ENCODE measurements around the gene FBXL20.

Gene FBXL20

DNA sequence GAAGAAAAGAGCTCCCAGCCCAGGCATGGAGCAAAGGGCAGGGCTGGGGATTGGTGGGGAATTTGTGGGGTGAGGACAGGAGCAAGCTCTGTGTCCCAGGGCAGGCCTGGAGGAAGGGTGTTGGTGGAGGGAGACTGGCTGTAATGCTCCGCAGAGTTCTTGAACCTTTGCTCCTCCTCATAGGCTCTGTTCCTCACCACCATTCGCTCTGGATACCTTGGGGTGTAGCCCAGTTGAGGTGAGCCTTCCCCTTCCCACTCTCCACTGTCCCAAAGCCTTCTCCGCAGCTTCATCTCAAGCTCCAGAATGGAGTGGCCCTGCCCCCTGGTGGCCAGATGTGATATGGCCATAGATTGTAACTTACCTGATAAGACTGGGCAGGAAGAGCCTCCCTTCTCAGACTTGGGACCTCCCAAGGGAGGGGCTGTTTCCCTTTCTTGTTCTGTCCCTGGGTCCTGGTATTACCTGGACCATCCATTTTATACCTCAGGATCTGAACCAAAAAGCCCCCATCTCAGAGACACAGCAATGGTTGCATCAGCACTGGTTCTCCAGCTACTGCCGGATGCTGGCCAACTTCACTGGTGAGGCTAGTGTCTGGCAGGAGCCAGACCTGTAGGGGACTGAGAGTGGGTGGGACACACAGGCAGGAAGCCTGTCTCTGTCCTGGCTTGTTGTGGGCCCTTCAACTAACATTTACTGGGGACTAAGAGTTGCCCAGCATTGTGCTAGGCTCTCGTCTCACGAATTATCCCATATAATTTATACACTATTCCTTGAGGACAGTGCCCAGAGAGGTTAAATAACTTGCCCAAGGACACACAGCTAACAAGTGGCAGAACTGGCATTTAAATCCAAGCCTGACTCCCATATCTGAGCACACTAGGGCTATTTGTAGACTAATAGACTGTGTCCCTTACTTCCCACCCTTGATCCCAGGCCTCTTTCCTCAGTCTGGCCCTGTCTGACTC lies 156.5 kb downstream of the FBXL20 start:
- DNase-seq = peak; percentile 87

DNA sequence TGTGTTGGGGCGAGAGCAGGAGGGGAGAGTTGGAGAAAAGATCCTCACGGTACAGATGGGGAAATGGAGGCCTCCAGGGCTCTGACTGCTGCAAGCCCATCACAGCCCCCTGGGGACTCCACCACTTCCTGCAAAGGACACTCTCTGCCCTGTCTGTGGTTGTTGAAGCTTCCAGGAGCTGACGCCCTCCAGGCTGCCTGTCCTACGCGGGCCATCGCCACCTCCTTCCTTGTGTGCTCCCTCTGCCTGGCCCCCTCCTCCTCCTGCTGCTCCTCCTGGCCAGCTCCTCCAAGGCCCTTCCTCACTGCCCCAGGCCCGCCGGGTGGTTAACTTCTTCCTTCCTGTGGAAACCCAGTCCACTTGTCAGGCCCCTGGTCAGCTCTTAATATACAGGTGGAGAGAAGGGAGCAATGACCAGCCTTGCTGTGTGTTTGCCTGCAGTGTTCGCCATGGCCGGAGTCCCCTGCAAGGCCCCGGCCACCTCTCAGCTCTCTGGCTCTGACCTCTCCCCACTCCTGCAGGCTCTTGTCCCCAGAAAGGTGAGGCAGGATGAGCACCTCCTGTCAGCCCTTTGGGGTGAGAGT lies 157.3 kb downstream of the FBXL20 start:
- no peak for DNase-seq

DNA sequence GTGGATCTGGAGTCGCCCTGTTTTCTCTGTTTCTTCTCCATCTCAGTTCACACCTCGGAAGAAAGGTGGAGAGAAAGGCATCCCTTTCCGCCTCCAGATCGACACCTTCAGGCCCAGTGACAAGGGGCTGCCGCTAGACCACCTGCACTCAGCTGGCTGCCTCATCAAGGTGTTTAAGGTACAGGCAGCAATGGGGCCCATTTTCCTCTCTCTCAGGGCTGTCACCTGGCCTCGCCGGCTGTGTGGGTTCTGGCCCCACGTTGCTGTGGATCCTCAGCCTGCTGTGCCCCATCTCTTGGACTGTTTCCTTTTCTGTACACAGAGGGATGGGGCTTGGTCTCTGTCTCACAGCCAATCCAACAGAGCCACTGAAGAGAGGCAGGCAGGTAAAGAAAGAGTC lies 158.3 kb downstream of the FBXL20 start:
- no peak for DNase-seq

DNA sequence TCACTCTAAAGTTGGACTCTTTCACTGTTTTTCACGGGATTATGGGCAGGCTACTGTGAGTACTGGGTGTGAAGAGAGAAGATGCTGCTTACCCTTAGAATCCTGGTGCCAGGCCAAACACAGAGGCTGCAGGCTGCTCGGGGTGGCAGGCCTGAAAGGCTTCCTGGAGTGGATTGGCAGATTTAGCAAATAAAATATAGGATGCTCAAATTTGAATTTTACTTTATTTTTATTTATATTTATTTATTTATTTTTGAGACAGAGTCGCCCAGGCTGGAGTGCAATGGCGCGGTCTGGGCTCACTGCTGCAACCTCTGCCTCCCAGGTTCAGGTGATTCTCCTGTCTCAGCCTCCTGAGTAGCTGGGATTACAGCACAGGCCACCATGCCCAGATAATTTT lies 160.8 kb downstream of the FBXL20 start:
- no peak for DNase-seq

DNA sequence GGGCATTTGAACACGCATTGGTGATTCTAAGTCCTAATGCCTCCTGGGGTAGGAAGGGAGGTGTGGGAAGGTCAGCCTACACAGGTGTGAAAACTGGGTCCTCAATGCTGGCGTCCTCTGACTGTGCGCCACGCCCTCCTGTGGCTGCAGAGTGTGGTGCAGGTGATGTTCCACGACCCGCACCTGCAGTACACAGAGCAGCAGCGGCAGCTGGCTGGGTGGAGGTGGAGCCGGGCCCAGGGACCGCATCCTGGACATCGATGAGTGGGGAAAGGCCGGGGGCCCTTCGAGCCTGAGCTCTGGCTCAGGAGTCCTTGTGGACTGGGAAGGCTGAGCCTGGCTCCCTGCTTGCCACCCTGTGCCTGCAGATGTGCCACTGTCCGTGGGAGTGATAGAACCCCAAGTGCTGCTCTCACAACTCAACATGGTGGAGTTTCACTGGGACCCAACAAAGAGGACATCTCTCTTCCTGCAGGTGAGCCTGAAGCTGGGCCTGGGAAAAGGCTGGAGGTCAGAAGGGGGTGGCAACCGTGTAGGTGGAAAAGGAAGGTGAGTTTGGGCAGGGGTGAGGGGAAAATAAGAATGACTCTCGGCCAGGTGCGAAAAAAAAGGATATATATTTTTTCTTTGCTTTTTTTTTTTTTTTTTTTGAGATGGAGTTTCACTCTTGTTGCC lies 161.6 kb downstream of the FBXL20 start:
- peak; percentile 72 for DNase-seq

DNA sequence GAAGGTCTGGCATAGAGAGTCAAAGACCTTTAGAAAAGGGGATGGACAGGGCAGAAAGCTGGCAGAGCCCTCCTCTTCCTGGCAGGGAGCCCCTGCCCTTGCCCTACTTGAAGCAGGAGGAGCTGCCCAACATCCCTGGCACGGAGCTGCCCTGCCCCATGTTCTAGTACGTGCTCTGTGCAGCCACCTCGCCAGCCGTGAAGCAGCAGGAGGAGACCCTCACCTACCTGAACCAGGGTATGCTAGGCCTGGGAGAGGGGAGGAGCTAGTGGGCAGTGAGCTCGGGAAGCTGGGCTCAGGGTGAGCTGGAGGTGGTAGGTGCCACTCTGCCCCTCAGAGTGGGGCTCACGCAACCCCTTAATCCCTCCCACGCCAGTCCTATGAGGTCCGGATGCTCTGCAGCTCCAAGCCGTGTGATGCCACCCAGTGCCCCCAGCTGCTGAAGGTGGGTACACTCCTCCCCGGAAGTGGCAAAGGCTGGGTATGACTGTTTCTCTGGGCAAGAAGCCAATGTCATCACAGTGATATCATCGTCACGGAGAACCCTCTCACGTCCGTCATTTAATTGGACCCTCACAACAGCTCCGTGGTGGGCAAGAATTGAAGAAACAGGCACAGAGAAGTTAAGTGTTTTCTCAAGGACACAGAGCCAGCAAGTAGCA lies 163.0 kb downstream of the FBXL20 start:
- peak; percentile 77 for DNase-seq

DNA sequence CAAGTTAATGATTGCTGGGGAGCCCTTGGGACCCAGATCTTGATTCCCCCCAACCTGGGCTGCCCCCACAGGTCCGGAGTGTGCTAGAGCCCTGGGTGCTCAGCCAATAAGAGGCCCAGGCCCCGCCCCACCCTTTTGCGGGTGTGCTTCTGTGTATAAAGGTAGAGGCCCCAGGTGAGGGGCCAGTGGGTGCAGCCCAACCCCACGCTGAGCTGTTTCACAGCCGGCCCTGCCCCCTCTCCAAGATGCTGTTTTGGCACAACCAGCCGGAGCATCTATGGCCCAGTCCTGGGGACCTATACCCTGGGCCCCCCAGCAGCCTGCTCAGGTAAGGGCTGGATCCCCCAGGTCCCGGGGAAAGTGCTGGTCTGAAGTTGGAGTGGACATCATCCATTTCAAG lies 163.8 kb downstream of the FBXL20 start:
- DNase-seq = no peak

DNA sequence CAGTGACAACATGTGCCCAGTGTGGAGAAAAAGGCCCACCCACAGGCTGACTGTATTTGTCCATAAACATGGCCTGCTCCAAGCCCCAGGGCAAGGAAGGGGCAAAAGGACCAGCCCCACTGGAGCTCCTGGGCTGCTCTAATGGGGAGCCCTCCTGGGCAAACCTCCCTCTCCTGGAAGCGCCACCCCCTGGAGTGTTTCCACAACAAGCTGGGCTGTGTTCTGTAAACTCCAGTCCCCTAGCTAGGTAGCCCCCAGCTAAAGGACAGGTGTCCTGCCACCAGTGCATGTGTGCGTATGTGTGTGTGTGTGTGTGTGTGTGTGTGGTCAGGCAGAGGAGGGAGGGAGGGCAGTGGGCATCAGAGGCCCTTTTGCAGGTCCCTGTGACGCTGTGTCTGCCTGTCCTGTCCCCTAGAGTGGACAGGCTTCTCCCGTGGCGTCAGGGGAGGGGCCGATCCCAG lies 164.4 kb downstream of the FBXL20 start:
- DNase-seq = no peak

DNA sequence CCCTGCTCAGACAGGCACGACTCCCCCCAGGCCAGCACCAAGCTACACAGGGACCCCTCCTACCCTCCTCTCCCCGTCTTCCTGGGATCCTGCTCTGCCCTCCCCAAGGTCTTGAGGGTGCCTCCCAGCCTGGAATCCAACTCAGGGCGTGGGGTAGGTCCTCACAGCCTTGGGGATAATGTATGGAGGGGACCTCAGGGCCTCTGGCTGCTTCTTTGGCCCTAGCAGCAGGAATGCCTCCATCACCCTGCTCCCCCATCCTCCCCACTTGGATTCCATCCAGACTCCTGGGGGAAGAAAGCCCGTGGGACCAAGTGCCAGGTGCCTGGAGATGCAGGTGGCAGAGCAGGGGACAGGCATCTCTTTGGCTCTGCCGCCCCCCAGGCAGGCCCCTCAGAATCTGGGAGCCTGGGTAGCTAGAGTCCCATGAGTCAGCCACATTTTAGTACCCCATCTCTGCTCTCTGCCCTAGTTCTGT lies 164.9 kb downstream of the FBXL20 start:
- no peak for DNase-seq

DNA sequence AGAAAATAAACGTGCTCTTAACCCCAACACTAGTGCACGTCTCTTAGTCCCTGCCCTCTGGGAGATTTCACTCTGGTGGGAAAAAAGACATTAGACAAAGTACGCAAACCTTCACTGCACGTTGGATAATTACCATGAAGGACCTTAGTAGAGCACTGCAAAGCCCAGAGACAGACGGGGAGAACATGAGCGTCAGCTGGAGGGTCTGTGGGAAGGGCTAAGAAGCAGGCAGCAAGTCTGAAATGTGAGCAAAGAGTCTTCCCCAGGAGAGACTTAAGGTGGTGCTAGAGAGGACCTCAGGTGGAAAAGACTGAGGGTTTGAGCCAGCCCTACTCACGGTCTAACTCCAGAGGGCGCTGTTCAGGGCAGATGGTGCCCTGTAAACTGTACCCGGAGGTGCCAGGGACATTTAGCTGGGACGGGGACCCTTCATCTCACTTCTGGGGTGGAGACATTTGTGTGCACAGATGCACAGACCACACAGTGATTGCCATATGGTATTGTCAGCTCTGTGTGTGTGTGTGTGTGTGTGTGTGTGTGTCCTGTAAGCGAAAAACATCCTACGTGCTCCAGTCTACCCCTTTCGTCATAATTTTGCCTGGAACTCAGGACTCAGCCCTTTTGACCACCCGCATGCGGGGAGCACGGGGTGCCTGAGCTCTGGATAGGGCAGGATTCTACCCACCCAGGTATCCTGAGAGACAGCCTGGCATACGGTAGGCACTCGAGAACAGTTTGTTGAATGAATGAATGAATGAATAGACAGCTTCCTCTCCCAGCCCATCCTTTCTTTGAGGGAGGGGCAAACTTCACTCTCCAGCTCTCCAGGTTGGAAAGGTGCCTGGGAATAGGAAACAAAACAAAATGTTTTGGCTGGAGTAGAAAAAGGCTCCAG lies 165.6 kb downstream of the FBXL20 start:
- DNase-seq = peak; percentile 38

DNA sequence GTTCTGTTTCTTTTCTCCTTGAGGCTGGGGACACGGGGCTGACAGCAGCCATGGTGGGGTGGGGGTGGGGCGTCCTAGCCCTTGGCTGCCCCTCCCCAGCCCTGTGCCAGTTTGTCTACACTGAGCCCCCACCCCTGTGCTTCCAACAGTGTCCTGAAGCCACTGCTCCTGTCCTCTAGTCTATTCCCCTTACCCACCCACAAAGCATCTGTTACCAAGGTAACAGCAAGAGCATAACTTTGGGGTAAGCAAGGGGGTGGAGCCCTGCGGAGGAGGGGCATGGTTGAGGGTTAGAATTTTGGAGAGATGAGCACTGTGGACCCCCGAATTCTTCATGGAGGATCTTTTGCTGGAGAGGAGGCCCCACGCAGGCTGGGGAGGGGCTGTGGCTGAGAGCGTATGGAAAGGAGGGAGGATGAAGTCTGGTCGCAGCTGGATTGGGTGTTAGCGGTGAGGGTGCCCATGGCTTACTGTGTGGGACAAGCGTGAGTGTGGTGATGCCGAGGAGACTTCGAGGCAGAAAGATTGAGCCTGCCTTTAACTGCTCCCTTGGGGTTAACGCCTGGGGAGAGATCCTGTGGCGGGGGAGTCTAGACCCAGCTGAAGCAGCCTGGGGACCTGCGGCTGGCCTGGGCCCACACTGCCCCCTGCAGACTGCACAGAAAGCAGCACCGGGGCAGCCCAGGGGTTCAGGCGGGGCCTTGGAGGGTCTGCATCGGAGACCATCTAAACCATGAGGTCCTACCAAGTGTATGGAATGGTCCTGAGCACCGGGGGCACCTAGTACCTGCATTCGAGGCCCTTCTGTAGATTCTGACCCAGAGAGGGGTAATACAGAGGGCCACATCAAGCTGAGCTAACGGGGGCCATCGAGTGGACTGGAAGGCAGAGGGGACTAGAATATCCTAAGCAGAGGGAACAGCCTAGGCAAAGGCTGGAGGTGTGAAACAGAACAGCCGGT lies 169.6 kb downstream of the FBXL20 start:
- peak; percentile 53 for DNase-seq

DNA sequence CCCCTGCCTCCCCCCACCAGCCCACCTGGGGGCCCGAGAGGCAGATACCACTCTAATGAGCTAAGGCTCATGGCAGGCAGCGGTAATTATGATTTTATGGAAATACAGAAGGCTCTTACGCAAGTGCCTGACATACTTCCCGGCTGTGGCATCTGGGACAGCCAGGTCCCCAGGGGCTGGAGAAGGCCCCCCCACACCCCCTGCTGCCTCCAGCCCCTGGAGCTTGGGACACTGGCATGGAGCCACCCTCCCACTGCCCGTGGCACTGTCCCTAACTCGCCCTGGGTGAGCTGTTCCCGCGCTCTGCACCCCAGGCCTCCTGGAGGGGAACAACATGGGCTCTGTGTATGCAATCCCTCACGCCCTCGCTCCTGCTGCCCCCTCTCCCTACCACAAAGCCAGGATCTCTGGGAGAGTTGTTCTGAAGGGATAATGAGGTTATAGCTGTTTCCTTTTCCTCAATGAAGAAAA lies 170.3 kb downstream of the FBXL20 start:
- DNase-seq = no peak

DNA sequence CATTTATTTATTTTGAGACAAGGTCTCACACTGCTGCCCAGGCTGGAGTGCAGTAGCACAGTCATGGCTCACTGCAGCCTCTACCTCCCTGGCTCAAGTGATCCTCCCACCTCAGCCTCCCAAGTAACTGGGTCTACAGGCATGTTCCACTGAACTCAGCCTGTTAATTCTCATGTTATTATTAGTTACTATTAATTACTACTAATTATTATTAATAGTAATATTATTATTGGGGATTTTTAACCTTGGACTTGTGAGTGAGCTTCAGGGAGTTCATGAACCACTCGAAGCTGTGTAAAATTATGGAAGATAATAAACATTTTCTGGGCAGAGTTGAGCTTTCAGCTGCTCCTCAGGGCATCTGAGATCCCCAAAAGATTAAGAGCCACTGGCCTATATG lies 171.1 kb downstream of the FBXL20 start:
- no peak for DNase-seq

DNA sequence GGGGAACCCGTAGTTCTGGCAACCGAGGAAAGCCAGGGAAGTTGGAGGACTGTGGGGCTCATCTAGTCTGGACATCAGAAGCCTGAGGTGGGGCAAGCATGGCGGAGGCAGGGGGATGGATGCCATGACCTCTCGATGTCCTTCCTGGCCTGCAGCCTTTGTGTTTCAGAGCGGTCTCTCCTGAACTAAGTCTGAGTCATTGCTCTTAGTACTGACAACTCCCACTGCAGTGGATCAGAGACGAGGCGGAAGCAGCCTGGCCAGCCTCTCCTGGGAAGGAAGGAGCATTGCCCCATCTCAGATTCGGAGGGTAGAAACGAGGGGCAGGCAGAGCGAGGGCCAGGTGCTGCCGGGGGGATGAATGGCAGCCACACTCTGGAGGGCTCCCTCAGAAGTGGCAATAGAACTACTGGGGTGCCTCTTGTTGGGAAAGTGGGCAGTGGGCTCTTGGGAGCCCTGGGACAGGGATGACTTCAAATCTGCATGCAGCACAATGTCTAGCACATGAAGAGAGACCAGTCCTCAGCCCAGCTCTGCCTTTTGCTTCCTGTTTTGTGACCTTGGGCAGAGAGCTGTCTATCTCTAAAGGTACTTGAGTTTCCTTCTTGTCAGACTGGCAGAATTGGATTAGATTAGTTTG lies 172.0 kb downstream of the FBXL20 start:
- no peak for DNase-seq

DNA sequence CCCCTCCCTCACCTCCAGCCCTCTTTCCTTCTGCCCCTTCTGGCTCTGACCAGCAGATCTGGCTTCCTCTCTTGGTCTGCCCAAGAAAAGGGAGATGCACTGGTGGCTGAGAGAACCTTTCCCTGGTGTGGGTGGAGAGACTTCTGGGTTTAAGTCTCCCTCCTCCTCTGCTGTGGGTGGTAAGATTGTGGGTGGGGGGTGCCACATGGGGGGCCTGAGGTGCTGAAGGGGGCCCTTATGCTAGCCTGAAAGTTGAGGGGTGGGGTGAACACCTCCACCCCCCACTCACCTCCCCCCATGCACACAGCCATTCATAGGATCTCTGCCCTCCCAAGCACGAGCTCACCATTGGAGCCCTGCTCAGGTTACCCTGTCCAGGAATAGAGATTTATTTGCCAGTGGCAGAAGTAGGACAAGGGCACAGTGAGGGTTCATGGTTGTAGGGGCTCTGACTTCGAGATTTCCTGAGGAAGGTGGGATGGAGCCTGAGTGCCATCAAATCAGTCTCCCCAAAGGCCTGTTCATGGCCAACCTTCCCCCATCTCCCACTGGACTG lies 174.0 kb downstream of the FBXL20 start:
- no peak for DNase-seq

DNA sequence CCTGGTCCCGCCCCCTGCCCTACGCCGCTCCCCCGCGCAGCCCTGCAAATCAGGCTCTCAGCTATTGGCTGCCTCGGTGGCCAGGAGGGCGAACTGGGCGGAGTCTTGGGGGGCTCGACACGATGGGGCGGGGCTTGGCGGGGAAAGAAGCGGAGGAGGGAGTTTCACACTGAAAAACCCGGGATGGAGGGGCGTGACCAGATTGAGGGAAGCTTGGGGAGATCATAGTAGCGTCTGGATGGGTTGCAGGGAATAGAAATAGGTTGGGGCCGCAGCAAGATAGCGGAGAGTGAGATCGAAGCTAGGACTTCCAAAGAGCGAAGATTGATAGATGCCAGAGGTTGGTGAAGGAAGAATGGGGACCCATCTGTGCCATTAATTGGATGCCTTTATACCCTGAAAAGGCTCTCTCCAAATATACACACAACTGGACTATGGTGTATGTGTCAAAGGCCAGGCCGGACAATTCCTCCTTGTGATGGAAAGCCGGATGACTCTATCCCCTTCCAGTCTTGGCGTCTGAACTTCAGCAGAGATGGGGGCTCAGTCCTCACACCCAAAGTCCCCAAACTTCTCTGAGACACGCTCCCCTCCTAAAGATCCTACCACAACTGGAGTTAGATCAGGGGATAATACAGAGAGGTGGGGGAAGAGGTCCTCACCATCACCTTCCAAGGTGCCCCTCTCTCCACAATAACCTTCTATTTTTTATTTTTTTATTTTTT lies 175.3 kb downstream of the FBXL20 start:
- peak; percentile 43 for DNase-seq

DNA sequence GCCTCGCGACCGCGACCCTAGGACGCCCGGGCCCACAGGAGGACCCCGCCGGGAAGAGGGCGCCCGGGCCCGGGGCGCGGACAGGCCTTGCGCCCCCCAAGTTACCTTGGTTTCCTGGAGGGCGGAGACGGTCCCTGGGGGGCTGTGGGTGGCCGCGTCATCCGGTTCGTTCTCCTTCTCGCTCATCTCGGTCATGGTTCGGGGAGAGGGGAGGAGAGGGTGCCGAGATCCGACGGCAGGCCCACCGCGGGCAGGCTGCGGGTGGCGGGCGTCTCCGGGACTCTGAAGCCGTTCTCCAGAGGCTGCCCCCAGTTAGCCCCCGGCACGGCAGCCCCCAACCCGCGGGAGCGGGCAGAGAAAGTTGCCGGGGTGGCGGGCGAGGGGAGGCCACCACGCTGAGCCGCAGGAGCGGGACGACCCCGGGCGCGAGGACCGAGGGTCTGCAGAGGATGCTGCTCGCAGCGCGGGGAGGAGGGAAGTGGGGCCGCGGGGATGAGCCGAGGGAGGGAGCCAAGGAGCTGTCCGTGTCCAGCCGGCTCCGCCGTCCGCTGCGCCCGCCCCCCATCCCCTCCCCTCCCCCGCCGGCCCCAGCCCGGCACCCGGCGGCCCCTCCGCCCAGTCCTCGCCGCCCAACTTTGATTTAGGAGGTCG lies 176.0 kb downstream of the FBXL20 start, which contains the start of gene STAC2:
Gene STAC2 (minus strand): TSS at position 638 of the 651 bp plus-strand sequence. CDS start 443 bp downstream, at position 195.
- DNase-seq = no peak

DNA sequence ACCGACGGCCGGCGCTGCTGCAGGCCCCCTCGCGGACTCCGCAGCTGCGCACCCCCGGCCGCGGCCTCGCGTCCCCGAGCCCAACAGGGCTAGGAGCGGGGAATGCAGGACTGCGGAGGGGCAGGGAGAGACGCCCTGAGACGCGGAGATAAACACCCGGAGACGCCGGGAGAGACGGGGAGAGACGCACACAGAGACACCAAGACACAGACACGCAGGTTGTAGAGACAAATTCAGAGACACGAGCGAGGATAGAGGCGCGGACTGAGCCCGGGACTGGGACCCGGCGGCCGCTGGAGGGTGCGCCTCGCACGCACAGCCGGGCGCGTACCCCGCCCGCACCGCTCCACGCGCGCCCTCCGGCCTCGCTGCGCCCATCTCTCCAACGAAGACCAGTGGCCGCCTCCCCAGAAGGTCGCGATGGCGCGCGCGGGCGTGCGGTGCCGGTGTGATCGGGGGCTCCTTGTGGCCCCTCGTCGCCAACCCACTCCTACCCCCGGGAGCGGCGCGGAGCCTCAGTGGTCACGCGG lies 176.6 kb downstream of the FBXL20 start:
- no peak for DNase-seq
